K562 (cell line): ENCODE data around the gene GNAZ. TPM values are rescaled to one million over a fixed set of nuclear protein-coding genes. Genes with fewer than 3 reads are reported as not detected.

Source experiments
- CHCHD3 ChIP-seq: fragments of 250-450 bp; sonication (Bioruptor Pico); IDR thresholded peaks from 2 replicates; pipeline ENCODE4 v2.1.2; 2022; ENCODE audit warnings: mild to moderate bottlenecking
- HNRNPH1 ChIP-seq: fragments of 200-400 bp; formaldehyde crosslinking; optimal IDR thresholded peaks from 2 replicates; pipeline ENCODE3; 2017; ENCODE audit warnings: low read depth, mild to moderate bottlenecking, low read length, moderate library complexity
- MCM5 ChIP-seq: fragments of 450-650 bp; IDR thresholded peaks from 2 replicates; pipeline ENCODE4 v1.6.1; 2016; ENCODE audit warnings: low read depth
- SMC3 ChIP-seq: conservative IDR thresholded peaks from 2 replicates; pipeline ENCODE4 v1.6.1; 2011; ENCODE audit warnings: low read depth, low read length, improper control_type of control experiment; ENCODE audit not compliant: insufficient read depth
- TOE1 ChIP-seq, 2 experiments: fragments of 450-650 bp in 1 of 2; sonication (generic) in 1 of 2; formaldehyde crosslinking in 1 of 2; IDR thresholded peaks; 2 replicates each; pipeline versions ENCODE4 v1.7.1 to v1.8.0; 2016 to 2022; ENCODE audit warnings: borderline replicate concordance in 2 of 2, mild to moderate bottlenecking in 2 of 2, antibody characterized with exemption in 1 of 2, inconsistent platforms in 1 of 2, low read depth in 1 of 2, missing genetic modification reagents in 1 of 2, moderate library complexity in 1 of 2
- polyA plus RNA-seq, 8 experiments: library from polyadenylated mRNA; depleted of rRNA in 4 of 8; stranded (reverse) in 5 of 8; unstranded in 3 of 8; fragments of >200 nt; fragmentation: Nextera tagmentation in 2 of 8; fragmentation: Illumina TruSeq in 1 of 8; extraction: Ambion mirVana in 2 of 8; extraction: Trizol in 1 of 8; gene quantifications; 2 replicates each; pipeline versions ENCODE4 v1.2.1 to v1.2.3, GENCODE V29; 2011 to 2014; ENCODE audit warnings: inconsistent platforms in 1 of 8, missing spikeins in 1 of 8
- total RNA-seq, 7 experiments: library from RNA; depleted of rRNA in 6 of 7; stranded (reverse); fragments of >200 nt in 6 of 7; fragmentation: Illumina TruSeq in 2 of 7; extraction: Trizol in 2 of 7; gene quantifications; 2 replicates each; pipeline versions ENCODE4 v1.2.1 to v1.2.3, GENCODE V29; 2011 to 2021; ENCODE audit warnings: low replicate concordance in 1 of 7
- TF ChIP-seq, protein P1 (sequence below): fragments of 450-650 bp; IDR thresholded peaks from 2 replicates; pipeline ENCODE4 v1.6.1; 2018; ENCODE audit not compliant: partially characterized antibody
- TF ChIP-seq, protein P2 (sequence below): sonication (generic); formaldehyde crosslinking; IDR thresholded peaks from 2 replicates; pipeline ENCODE4 v1.8.0; 2022; ENCODE audit warnings: missing genetic modification reagents, mild to moderate bottlenecking, borderline replicate concordance
- TF ChIP-seq, protein P3 (sequence below): fragments of 250-450 bp; sonication (Bioruptor Pico); IDR thresholded peaks from 2 replicates; pipeline ENCODE4 v1.9.0; 2021; ENCODE audit warnings: mild to moderate bottlenecking, inconsistent platforms
- TF ChIP-seq, protein P4 (sequence below): sonication (generic); formaldehyde crosslinking; IDR thresholded peaks from 2 replicates; pipeline ENCODE4 v1.8.1; 2023; ENCODE audit warnings: mild to moderate bottlenecking, missing genetic modification reagents, moderate library complexity
- TF ChIP-seq, protein P5 (sequence below): sonication (generic); formaldehyde crosslinking; IDR thresholded peaks from 2 replicates; pipeline ENCODE4 v1.8.0; 2022; ENCODE audit warnings: missing genetic modification reagents, mild to moderate bottlenecking, borderline replicate concordance

Gene GNAZ
- total and polyA plus RNA-seq, 9 of the 15 experiments (the other 6 are each of a cell fraction or from before 2014, with no cell fraction given): 0.04 to 0.22 (median 0.13) TPM; not detected in 3

DNA sequence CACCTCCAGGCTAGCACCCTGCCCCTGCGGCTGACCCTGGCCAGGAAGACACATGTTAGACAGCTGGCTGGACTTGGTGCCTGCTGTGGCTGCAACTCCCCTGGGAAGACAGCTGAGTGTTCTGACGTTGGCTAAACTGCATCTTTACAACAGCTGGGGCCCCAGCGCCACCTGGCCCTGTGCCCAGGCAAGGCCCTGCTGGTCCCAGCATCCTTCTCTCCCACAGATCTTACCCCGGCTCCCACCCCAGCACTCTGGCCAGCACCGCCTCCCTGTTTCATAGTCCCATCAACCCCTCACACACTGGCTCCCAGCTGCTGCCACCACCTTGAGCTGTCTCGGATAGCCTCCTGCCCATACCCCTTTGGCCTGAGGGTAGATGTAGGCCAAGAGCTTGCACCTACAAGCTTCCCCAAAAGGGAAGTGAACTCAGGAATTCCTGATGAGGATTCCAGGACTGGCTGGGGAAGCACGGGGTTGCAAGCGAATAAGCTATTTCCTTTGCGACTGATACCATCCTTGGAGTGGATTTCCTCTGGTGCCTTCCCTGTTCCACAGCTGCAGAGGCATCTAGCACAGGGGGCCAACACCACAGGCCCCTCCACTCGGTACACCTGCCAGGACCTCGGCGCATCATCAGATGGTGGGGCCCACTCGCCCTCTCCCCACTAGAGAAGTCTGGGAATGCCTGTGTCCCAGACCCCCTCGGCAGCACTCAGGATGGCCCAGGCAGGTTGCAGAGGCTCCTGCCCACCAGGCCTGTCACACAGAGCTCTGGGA lies 42.9 kb downstream of the GNAZ start (continued):
- TF ChIP-seq, protein P1, sequence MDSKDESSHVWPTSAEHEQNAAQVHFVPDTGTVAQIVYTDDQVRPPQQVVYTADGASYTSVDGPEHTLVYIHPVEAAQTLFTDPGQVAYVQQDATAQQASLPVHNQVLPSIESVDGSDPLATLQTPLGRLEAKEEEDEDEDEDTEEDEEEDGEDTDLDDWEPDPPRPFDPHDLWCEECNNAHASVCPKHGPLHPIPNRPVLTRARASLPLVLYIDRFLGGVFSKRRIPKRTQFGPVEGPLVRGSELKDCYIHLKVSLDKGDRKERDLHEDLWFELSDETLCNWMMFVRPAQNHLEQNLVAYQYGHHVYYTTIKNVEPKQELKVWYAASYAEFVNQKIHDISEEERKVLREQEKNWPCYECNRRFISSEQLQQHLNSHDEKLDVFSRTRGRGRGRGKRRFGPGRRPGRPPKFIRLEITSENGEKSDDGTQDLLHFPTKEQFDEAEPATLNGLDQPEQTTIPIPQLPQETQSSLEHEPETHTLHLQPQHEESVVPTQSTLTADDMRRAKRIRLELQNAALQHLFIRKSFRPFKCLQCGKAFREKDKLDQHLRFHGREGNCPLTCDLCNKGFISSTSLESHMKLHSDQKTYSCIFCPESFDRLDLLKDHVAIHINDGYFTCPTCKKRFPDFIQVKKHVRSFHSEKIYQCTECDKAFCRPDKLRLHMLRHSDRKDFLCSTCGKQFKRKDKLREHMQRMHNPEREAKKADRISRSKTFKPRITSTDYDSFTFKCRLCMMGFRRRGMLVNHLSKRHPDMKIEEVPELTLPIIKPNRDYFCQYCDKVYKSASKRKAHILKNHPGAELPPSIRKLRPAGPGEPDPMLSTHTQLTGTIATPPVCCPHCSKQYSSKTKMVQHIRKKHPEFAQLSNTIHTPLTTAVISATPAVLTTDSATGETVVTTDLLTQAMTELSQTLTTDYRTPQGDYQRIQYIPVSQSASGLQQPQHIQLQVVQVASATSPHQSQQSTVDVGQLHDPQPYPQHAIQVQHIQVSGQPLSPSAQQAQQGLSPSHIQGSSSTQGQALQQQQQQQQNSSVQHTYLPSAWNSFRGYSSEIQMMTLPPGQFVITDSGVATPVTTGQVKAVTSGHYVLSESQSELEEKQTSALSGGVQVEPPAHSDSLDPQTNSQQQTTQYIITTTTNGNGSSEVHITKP: no peak
- peak; percentile 8; the same call in 1 of the 2 replicates for TF ChIP-seq MCM5
- TF ChIP-seq, protein P2, sequence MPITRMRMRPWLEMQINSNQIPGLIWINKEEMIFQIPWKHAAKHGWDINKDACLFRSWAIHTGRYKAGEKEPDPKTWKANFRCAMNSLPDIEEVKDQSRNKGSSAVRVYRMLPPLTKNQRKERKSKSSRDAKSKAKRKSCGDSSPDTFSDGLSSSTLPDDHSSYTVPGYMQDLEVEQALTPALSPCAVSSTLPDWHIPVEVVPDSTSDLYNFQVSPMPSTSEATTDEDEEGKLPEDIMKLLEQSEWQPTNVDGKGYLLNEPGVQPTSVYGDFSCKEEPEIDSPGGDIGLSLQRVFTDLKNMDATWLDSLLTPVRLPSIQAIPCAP (CRISPR knock-in tag): no peak
- TF ChIP-seq, protein P3, sequence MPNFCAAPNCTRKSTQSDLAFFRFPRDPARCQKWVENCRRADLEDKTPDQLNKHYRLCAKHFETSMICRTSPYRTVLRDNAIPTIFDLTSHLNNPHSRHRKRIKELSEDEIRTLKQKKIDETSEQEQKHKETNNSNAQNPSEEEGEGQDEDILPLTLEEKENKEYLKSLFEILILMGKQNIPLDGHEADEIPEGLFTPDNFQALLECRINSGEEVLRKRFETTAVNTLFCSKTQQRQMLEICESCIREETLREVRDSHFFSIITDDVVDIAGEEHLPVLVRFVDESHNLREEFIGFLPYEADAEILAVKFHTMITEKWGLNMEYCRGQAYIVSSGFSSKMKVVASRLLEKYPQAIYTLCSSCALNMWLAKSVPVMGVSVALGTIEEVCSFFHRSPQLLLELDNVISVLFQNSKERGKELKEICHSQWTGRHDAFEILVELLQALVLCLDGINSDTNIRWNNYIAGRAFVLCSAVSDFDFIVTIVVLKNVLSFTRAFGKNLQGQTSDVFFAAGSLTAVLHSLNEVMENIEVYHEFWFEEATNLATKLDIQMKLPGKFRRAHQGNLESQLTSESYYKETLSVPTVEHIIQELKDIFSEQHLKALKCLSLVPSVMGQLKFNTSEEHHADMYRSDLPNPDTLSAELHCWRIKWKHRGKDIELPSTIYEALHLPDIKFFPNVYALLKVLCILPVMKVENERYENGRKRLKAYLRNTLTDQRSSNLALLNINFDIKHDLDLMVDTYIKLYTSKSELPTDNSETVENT (CRISPR knock-in tag): peak; percentile 82
- TF ChIP-seq, protein P4, sequence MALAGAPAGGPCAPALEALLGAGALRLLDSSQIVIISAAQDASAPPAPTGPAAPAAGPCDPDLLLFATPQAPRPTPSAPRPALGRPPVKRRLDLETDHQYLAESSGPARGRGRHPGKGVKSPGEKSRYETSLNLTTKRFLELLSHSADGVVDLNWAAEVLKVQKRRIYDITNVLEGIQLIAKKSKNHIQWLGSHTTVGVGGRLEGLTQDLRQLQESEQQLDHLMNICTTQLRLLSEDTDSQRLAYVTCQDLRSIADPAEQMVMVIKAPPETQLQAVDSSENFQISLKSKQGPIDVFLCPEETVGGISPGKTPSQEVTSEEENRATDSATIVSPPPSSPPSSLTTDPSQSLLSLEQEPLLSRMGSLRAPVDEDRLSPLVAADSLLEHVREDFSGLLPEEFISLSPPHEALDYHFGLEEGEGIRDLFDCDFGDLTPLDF (CRISPR knock-in tag): 0 out of 2 replicates have a peak, but pooled peaks have one; percentile 3
- TF ChIP-seq SMC3: 0 out of 2 replicates have a peak, but pooled peaks have one; percentile 1
- no peak for TF ChIP-seq HNRNPH1
- TF ChIP-seq CHCHD3: peak; percentile 89; the same call in 1 of the 2 replicates
- TF ChIP-seq, protein P5, sequence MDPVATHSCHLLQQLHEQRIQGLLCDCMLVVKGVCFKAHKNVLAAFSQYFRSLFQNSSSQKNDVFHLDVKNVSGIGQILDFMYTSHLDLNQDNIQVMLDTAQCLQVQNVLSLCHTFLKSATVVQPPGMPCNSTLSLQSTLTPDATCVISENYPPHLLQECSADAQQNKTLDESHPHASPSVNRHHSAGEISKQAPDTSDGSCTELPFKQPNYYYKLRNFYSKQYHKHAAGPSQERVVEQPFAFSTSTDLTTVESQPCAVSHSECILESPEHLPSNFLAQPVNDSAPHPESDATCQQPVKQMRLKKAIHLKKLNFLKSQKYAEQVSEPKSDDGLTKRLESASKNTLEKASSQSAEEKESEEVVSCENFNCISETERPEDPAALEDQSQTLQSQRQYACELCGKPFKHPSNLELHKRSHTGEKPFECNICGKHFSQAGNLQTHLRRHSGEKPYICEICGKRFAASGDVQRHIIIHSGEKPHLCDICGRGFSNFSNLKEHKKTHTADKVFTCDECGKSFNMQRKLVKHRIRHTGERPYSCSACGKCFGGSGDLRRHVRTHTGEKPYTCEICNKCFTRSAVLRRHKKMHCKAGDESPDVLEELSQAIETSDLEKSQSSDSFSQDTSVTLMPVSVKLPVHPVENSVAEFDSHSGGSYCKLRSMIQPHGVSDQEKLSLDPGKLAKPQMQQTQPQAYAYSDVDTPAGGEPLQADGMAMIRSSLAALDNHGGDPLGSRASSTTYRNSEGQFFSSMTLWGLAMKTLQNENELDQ (CRISPR knock-in tag): no peak
- no peak for TF ChIP-seq TOE1 (IDR thresholded peaks at IDR 0.05; ENCODE audit: borderline replicate concordance)
- no peak for TF ChIP-seq TOE1 (CRISPR knock-in tag; IDR thresholded peaks at IDR 0.05; ENCODE audit: borderline replicate concordance, low read depth)
